Endothelial cell (in vitro differentiated cells): ENCODE data around the gene SOX13. TPM values are rescaled to one million over a fixed set of nuclear protein-coding genes. Genes with fewer than 3 reads are reported as not detected.

ENCODE experiments used
- DNase-seq: peaks from one replicate; pipeline ENCODE4 v3.0.0; 2021; ENCODE audit warnings: low spot score
- H3K27ac Mint-ChIP-seq: one replicate; pipeline ENCODE4 v1.8.0; 2021; ENCODE audit warnings: mixed read lengths, inconsistent platforms; ENCODE audit not compliant: unreplicated experiment
- H3K27me3 Mint-ChIP-seq: one replicate; pipeline ENCODE4 v1.8.0; 2021; ENCODE audit warnings: mild to moderate bottlenecking, moderate library complexity, mixed read lengths, inconsistent platforms; ENCODE audit not compliant: unreplicated experiment
- H3K36me3 Mint-ChIP-seq: one replicate; pipeline ENCODE4 v1.8.0; 2021; ENCODE audit warnings: mild to moderate bottlenecking, low read depth, mixed read lengths, inconsistent platforms; ENCODE audit not compliant: unreplicated experiment
- H3K4me1 Mint-ChIP-seq: one replicate; pipeline ENCODE4 v1.8.0; 2021; ENCODE audit warnings: mild to moderate bottlenecking, mixed read lengths, inconsistent platforms; ENCODE audit not compliant: unreplicated experiment
- H3K4me3 Mint-ChIP-seq: one replicate; pipeline ENCODE4 v1.8.0; 2021; ENCODE audit warnings: mild to moderate bottlenecking, mixed read lengths, inconsistent platforms; ENCODE audit not compliant: unreplicated experiment
- H3K9me3 Mint-ChIP-seq: one replicate; pipeline ENCODE4 v1.8.0; 2021; ENCODE audit warnings: mixed read lengths, inconsistent platforms; ENCODE audit not compliant: unreplicated experiment
- total RNA-seq: library from RNA; stranded (reverse); fragmentation: NEBNext Ultra II Directional; extraction: Animal tissue kit (Norgen Biotek cat#: 25700); gene quantifications from one replicate; pipeline ENCODE4 v1.2.1, GENCODE V29; 2021; ENCODE audit not compliant: unreplicated experiment
- TF ChIP-seq, protein P1 (sequence below): fragments of 200-600 bp; sonication (generic); IDR thresholded peaks from one replicate; pipeline ENCODE4 v1.5.0; 2021; ENCODE audit warnings: antibody characterized with exemption; ENCODE audit not compliant: unreplicated experiment

Gene SOX13
- total RNA-seq, 1 donor from 2014 or later = 107 TPM

DNA sequence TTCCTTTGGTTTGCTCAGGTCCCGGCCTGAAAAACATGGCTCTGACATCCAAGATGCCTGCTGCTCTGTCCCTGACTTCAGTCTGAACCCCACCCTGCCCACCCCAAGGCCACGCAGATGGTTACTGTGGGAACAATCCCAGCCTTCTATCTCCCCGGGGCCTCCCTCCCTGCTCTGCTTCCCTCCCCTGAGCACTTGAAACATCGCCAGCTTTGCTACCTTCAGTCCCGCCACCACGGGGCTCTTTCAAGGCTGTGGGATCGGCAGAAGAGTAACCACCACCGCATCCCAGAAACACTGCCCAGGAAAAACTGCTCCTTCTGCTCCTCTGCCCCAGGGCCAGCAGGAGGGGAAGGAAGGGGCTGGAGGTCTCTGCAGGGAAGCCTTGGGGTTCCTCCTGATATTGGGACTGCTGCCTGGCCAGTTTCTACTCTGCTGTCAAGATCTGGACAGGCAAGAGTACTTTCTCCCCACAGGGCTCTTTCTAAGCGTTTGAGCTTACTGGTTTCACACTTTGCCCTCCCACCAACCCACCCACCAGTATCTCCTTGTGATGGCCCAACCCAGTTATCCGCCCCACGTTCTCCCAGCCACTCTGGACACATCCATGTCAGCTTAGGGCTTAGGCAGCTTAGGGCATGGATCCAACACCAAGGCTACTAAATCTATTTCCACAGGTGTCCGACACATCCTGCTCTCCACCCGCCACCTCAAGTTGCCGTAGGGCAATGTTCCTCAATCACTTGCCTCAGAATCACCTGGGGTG, 70.5 kb downstream of the SOX13 start:
- peaks cover 10% of the 10 kb centered on the region for H3K4me1 Mint-ChIP-seq
- H3K9me3 Mint-ChIP-seq = no peaks in the 10 kb centered on the region
- peaks cover 9% of the 10 kb centered on the region for H3K36me3 Mint-ChIP-seq
- peaks cover 6% of the 10 kb centered on the region for H3K27me3 Mint-ChIP-seq
- H3K27ac Mint-ChIP-seq = no peak overlapping the region
- TF ChIP-seq, protein P1, sequence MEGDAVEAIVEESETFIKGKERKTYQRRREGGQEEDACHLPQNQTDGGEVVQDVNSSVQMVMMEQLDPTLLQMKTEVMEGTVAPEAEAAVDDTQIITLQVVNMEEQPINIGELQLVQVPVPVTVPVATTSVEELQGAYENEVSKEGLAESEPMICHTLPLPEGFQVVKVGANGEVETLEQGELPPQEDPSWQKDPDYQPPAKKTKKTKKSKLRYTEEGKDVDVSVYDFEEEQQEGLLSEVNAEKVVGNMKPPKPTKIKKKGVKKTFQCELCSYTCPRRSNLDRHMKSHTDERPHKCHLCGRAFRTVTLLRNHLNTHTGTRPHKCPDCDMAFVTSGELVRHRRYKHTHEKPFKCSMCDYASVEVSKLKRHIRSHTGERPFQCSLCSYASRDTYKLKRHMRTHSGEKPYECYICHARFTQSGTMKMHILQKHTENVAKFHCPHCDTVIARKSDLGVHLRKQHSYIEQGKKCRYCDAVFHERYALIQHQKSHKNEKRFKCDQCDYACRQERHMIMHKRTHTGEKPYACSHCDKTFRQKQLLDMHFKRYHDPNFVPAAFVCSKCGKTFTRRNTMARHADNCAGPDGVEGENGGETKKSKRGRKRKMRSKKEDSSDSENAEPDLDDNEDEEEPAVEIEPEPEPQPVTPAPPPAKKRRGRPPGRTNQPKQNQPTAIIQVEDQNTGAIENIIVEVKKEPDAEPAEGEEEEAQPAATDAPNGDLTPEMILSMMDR = no peak
- no peak overlapping the region for H3K4me3 Mint-ChIP-seq
- DNase-seq = no peak

DNA sequence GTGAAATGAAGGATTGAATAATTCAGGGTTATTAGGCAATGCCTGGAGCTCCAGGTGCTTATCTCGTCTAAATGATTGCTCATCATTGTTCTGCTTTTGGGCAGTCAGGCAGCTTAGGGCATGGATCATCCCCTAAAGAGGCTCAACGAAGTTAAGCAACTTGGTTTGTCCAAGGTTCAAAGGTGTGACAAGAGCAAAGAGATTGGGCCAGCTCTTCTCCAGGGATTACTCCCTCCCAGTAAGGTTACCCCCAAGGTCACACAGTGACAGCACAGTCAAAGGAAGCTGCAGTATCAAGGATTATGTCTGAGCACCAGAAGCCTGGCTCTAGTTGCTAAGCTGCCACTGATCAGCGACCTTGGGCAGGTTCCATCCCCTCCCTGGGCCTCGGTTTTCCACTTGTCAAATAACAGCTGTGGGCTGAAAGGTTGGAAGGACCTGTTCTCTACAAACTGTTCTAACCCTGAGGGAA, 72.2 kb downstream of the SOX13 start:
- Mint-ChIP-seq H3K4me3 (no peak overlapping the region), H3K27ac (no peak overlapping the region), H3K4me1 (peaks cover 10% of the 10 kb centered on the region), H3K36me3 (peaks cover 8% of the 10 kb centered on the region), H3K27me3 (peaks cover 12% of the 10 kb centered on the region), H3K9me3 (no peaks in the 10 kb centered on the region)
- TF ChIP-seq, protein P1 = no peak
- DNase-seq = no peak

DNA sequence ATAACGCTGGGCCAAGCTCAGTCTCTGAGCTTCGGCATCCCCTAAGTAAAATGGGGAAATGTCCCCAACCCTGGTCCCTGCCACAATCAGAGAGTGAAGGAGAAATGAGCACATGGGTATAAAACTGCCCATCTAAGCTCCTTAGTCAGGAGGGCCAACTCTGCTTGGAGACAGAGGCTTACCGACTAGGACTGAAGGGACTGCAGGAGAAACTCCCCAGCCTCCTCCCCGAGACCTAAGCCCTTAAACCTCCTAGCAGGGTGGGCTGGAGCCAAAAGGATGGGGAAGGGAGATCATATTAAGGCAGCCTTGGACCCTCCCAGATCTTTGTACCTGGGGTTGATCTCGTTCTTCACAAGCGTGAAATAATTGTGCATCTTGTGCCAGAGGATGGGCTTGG, 73.4 kb downstream of the SOX13 start:
- Mint-ChIP-seq H3K9me3 (no peaks in the 10 kb centered on the region), H3K36me3 (peaks cover 5% of the 10 kb centered on the region), H3K4me3 (no peak overlapping the region), H3K27me3 (peaks cover 18% of the 10 kb centered on the region), H3K4me1 (peaks cover 10% of the 10 kb centered on the region), H3K27ac (no peak overlapping the region)
- TF ChIP-seq, protein P1 = no peak
- no peak for DNase-seq

DNA sequence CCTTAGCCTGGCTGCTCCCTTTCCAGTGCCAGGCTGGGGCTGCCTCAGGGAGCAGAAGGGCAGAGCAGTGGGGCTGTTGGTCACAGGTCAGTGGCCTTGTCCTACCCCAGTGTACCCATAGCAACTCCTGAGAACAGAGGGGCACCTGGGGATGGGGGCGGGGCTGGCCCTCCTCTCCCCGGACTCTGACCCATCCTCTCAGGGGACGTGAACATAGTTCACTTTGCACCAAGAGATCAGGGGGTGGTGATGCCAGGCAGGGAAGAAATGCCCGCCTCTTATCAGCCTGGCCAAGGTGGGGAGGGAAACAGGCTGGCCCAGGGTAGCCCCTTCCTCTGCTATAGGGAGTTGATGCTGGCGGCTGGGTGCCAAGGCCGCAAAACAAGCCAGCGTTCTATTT, 74.0 kb downstream of the SOX13 start:
- Mint-ChIP-seq H3K4me1 (peaks cover 10% of the 10 kb centered on the region), H3K27ac (no peak overlapping the region)

More for the DNA sequence above, 74.0 kb downstream of the SOX13 start:
- Mint-ChIP-seq H3K9me3 (no peaks in the 10 kb centered on the region), H3K4me3 (no peak overlapping the region), H3K36me3 (no peaks in the 10 kb centered on the region), H3K27me3 (peaks cover 18% of the 10 kb centered on the region)
- TF ChIP-seq, protein P1 = no peak
- no peak for DNase-seq
